GM18508 (cell line): ENCODE data around the gene GALNT16.
"Not testable (repeated sequence)": the region's sequence is repeated elsewhere in the genome, so short reads cannot be mapped to it uniquely, and the experiment has no call there.

ENCODE experiments used
- ATAC-seq: cut with Tn5 transposase; IDR thresholded peaks from one replicate; pipeline ENCODE4 v1.9.1; 2021; ENCODE audit warnings: moderate number of reproducible peaks; ENCODE audit not compliant: insufficient read depth, unreplicated experiment

Gene GALNT16

DNA sequence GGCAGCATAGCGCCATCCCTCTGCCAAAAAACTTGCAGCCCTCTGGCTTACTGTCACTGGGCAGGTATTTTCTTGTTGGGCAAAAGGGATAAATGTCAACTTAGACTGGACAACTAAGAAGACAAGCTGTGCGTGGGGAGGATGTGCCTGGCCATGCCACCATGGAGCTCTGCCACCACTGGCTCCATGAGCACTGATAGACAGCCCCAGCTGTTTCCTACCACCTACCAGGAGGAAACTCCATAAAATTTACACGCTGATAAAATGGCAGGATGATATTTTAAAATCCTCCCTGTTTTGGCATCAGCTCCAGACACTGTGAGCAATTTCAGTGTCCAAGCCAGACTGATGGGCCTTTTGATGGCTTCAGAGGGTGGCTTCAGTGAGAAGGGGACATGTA, 7.1 kb upstream of the GALNT16 start:
- ATAC-seq, result no peak

DNA sequence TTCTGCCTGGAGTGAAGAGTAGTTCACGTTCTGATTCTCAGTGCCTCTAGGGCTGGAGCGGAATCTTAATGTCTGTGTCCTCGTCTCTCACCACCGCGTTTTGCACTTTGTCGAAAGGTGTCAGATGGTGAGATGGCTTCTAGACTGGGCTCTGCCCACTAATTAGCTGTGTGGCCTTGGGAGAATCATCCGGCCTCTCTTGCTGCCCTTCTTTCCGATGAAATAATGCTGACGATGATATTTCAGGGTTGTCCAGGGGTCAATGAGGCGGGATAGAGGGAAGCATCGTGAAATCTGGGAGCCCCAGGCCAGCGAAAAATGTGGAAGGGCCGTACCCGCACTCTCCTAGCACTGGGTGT, 811 bp upstream of the GALNT16 start:
- no peak for ATAC-seq

DNA sequence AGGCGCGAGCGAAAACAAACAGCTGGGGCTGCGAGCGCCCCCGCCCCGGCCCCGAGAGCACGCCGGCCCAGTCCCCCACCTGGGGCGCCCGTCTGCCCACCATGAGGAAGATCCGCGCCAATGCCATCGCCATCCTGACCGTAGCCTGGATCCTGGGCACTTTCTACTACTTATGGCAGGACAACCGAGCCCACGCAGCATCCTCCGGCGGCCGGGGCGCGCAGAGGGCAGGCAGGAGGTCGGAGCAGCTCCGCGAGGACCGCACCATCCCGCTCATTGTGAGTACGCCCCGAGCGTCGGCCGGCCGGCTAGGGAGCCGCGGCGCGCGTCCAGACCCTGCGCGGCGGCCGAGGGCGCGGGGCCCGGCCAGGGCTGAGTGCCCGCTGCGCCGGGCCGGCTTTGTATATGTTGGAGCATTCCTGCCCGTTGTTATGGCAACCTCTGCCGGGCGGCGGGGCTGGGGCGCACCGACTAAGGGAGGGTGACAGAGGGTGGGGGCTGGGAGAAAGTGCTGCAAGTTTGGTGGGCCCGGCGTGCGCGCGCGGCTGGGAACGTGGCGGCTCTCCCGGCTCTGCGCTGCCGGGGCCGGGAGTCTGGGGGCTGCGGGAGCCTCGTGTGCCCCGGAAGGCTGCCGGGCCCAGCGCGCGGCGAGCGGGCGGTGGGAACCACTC, 367 bp downstream of the GALNT16 start:
- ATAC-seq, result no peak

DNA sequence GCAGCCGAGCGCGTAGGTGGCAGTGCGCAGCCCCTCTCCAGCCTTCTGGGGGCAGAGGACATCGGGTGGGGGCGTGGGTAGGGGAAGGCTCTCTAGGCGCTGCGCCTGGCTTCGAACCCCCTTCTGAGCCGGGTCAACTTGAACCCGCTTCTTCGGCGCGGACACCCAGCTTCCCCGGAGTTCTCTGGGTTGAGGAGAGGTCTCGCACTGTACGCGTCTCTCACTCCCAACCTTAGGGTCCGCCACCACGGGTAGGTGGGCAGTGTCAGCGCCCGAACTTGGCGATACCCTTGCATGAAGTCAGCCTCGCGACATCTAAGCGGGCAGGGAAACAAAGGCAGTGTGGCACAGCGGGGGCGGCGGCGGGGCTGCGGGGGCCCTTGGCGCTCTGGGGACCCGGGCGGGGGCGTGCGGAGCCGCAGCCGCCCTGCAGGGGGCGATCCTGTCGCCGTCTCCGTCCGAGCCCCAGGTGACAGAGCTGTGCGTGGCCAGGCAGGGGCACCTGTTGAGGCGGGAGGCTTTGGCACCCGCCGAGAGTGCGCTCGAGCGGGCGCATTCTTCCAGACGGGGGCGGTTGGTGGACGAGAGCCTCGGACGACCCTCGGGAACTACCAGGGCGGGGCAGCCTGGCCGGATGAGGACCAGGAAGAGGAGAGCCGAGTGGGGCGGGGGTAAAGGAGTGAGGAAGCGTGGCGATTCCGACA, 1.1 kb downstream of the GALNT16 start:
- no peak for ATAC-seq

DNA sequence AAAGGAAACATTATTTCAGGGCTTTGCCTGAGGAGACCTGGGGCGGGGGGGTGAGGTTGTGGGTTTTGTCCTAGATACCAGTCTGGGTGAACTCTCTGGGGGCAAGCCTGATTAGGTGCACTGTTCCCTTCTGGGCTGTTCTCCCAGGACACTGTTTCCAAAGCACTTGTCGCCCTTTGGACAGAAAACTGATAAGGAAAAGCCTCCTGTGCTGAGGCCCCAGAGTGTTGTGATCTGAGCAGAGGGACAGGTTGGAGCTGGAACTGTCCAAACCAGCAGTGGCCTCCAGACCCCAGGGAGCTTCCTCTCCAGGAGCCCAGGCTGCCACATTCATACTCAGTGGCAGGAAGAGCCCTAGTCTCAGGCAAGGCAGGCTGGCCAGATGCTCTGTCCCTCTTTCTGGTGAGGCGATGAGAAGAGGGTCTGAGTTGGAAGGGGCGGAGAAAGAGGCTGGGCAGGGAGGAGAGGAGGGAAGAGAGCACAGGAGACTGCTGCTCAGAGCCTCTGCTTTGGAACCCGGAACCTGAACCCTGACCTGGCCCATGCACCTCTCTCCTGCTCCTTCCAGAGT, 1.9 kb downstream of the GALNT16 start:
- no peak for ATAC-seq

DNA sequence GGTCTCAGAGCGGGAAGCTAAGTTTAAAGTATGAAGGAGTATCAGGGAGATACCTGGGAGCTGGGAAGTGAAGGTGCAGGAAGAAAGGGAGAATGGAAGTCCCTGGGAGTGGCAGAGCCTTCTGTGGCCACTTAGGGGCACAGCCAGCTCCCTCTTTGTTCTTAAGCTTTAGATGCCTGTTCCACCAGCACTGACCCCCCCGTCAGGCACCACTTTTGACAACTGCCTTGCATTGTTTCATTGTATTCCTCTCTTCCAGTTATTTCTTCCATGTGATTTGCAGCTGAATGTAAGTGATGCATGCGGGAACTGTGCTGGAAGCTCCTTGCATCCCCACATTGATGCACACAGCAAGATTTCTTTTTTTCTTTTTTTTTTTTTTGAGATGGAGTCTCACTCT, 2.6 kb downstream of the GALNT16 start:
- no peak for ATAC-seq

DNA sequence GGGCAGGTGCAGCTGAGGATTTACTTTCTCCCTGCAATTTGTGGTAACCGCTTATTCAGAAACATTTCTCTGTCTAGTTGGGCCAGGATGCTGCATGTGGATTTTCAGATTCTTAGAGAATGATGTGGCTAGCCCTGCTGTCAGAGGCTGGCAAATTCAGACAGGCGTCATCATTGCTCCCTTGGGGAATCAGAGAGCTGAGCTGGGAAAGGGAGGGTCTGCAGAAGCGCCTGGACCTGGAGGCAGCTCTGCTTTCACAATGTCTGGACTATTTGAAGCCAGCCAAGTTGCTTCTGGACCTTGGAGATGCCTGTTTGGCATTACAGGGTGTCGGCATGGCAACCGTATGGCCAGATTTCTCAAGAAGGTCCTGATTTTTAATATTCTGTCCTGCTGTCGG, 3.4 kb downstream of the GALNT16 start:
- no peak for ATAC-seq

DNA sequence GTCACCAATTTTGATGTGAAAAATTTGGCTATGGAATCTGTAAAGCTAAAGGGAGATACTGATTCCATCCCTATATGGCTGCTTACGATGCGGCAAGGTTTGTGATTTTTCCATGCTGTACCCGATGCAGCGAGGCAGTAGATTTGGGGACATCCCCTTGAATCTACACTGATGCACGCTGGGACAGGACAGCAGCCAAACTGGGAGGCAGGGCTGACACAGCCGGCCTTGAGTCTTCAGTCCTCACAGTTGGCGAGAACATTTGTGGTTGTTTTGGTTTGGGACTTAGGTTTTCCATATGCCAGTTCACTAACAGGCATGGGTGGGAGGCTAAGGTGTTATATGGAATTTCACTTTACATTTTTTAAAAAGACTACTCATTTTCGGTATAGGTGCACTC, 3.8 kb downstream of the GALNT16 start:
- no peak for ATAC-seq

DNA sequence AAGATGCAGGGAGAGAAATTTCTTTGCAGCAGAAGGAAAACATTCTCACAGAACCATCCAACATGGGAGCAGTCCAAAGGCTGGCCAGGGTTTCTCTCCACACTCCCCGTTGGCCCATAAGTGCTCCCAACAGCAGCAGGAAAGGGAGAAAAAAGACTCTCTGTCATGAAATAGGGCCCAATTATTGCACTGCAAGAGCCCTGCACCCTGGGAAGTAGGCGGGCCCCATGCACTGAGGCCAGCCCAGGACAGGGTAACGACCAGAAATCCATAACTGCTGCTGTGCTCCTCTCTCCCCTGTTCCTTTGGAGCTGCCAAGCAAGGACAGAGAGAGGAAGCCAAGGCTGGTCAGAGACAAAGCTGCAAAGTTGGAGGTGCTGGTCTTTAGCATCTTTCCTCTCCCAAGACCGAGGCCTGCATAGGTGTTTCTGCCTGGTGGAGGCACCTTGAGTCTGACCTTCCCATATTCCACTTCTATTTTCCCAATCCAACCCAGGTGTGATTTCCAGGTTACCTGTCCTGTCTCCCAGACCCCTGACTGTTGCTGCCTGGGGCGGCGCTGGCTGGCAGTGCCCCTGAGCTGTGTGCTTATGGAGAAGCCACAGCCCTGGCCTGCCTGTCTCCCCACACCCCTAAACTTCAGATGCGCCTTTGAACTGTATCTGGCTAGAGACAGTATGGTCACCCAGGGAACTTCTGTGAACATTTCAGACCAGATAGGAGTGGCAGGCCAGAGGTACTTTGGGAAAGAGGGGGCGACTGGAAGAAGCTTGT, 6.8 kb downstream of the GALNT16 start:
- no peak for ATAC-seq

DNA sequence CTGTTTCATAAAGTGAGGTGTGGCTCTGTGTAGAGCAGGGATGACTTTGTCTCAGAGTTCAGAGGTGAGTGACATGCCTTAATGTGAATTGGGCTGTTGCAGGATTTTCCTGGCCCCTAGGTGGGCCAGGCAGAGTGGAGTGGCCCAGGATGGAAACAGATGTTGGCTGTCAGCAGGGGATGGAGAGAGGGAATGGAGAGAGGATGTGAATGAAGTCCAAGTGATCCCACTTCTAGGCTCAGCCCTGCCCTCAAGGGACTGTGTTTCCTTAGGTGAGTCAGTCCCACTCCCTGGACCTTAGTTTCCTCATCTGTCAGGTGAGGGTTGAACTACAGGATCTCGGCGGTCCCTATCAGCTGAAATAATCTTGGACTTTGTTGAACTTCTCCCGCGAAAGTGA, 7.5 kb downstream of the GALNT16 start:
- no peak for ATAC-seq

DNA sequence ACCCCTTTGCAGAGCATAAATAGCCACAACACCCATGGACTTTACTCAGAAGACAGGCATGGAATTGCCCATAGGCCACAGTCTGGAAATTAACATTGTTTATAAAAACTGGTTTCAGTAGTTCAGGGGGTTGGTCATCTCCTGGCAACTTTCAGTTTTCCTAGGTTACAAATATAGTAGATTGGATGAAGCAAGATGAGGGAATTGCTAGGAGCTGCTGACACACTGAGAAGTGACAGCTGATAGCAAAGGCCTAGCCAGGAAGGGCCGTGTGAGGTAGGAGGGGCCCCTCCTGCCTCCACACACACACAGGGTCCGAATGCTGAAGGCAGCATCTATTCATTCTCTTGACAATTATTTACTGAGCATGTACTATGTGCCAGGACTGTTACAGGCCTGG, 8.3 kb downstream of the GALNT16 start:
- no peak for ATAC-seq

DNA sequence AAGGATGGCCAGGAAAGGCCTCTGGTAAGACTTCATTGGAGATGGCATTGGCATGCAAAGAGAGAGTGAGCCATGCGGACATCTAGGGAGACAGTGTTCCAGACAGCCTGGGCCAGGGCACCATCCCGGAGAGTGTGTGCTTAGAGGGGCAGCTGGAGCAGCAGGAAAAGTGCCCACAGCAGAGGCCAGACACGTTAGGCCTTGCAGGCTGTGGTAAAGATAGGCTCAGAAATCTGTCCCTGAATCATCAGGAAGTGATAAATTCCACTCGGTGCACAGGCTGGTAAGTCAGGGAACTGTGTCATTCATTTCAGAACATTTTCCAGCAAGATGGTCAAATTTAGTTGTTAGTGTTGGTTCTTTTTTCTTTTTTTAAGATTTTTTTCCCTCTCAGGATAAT, 8.8 kb downstream of the GALNT16 start:
- no peak for ATAC-seq

DNA sequence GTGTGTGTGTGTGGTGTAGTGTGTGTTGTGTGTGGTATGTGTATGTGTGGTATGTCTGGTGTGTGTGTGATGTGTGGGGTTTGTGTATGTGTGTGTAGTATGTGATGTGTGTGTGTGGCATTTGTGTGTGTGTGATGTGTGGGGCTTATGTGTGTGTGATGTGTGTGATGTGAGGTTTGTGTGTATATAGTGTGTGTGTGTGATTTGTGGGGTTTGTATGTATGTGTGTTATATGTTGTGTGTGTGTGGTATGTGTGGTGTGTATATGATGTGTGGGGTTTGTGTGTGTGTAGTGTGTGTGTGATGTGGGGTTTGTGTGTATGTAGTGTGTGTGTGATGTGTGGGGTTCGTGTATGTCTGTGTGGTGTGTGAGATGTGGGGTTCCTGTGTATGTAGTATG, 9.4 kb downstream of the GALNT16 start:
- no peak for ATAC-seq

DNA sequence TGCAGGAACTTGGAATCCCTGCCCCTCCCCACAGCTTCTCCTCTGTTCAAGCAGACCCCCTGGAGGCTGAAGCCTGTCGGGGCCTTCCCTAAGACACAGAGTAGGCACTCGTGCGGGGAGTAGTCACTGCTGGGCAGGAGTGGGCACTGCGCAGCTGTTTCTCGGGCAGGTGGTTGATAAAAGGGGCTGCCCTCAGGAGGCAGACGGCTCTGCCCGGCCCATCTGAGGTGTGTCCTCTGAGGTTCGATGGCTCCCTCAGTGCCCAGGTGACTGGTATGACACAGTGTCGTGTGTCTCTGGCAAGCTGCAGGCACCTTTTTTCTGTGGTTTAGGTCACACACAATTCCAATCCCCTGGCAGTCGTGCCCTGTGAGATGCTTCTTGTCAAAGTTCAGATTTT, 10.1 kb downstream of the GALNT16 start:
- ATAC-seq, result no peak

DNA sequence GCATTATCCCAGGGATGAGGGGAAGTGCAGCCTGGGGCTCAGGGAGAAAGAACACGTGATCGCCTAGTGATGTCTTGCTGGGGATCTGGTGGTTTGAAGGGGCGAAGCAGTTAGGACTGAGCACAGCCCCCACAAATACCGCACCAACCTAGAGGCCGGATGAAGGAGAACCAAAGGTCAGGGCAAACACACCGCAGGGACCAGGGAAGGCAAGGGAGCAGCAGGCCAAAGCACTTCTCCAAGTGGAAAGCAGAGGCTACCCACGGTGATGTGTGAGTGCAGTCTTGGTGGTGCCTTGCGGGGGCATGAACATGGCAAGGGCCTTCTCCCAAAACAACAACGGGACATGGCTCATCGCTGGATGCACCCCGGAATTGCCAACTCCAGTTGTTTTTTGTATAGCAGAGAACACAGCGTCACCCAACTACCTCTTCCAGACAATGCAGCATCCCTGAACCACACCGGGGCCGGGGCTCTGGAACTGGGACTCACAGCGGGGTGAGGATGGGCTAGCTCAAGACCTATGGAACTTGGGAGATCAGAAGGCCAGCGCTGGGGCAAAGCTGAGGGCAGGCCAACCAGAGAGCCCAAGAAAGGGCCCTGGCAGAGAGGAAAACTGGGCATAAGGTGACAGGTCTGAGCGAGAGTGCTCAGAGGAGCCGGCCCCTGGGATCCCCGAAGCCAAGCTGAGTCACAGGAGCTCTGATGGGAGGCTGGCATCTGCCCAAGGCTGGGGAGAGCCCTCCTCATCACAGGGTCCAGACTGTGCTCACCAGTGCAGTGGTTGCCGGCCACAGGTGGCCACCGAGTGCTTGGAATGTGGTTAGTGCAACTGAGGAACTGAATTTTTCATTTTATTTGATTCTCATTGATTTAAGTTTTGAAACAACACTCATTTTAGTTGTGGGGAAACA, 11.1 kb downstream of the GALNT16 start:
- ATAC-seq, result no peak

DNA sequence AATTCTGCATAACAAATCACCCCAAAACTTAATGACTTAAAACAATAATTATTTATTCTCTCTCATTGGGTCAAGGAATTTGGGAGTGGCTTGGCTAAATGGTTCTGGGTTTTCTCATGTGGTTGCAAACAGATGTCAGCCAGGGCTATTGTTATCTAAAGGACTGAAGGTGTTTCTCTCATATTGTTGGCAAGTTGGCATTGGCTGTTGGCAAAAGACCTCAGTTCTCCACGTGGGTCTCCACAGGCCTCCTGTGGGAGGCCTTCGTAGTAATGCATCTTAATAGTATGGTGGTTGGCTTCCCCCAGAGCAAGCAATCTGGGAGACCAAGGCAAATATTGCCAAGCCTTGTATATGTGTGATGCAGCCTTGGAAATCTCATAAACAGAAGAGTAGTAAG, 14.4 kb downstream of the GALNT16 start:
- ATAC-seq, result no peak

DNA sequence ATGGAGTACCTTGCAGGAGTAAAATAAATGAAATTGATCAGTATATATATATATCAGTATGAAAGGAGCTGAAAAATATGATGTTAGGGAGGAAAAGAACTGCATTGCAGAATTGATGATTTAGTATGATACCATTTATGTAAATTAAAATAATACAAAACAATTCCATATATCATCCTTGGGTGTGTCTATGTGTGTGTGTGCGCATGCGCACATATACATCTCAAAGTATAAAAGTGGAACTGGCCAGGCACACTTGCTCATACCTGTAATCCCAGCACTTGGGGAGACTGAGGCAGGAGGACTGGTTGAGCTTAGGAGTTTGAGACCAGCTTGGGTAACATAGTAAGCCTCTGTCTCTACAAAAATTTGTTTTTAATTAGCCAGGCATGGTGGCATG, 15.4 kb downstream of the GALNT16 start:
- no peak for ATAC-seq

DNA sequence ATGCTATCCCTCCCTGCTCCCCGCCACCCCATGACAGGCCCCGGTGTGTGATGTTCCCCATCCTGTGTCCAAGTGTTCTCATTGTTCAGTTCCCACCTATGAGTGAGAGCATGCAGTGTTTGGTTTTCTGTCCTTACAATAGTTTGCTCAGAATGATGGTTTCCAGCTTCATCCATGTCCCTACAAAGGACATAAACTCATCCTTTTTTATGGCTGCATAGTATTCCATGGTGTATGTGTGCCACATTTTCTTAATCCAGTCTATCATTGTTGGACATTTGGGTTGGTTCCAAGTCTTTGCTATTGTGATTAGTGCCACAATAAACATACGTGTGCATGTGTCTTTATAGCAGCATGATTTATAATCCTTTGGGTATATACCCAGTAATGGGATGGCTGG, 17.4 kb downstream of the GALNT16 start:
- ATAC-seq, result not testable (repeated sequence)

DNA sequence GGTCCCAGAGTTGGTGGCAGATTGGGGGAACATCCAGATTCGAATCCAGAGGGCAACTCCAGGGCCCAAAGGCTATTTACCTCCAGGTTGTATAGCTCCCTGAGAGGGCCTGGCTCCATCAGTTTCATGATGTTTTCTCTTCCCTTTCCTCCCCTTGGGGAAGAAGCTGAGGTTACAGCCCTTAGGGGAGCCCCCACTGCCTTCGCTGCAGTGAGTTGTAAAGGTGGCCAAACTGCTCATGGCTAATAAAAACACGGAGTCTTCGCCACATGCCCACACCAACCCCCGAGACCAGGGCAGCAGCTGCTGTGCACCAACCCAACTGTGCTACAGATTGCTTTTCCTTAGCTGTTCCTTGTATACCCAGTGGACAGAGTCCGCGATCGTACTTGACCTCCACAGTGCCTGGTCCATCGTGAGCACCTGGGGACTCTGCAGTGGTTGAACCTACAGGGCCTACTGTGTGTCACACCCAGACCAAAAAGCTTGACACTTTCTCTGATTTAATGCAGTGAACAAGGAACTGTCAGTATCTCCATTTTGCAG, 20.9 kb downstream of the GALNT16 start:
- no peak for ATAC-seq
